Measurements from ENCODE around the gene TIAM2. TPM values are rescaled to one million over a fixed set of nuclear protein-coding genes. Genes with fewer than 3 reads are reported as not detected.

Gene TIAM2
- total and polyA plus RNA-seq, 9 donors: 9.1 to 15.6 (median 10.3) TPM

DNA sequence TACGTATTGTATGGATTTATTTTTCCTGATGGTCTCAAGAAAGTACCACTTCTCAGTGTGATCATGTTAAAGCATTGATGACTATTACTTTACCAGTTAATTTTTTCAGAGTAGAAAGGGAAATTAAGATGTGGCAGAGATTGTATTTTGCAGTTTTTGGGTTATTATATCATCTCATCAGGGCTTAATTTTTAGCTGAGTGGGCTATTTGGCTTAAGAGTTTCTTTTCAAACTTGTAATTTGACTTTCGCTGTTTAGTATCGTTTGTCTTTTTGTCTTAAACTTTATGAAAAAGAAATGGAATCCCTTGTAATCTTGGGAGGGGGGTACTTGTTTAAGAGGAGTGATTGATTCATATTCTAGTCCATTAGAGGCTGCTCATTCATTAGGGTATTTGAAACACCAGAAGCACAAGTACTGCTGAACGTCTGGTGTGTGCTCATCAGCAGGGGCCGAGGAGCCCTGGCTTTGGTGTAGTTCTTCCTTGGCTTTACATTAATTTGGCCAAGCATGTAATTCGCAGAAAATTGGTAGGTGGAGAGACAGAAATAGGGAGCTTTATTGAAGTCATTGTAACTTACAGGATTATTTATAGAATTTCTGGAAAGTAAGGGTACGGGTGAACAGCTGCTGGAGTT is 112.4 kb downstream of the TIAM2 start:
- H3K27me3 ChIP-seq: no peaks in the 10 kb centered on the region
- intact Hi-C loops (cut with DNase I): no loop called here
- no peak for DNase-seq
- H3K9me3 ChIP-seq: no peaks in the 10 kb centered on the region
- no peaks in the 10 kb centered on the region for H3K4me1 ChIP-seq (ENCODE audit: insufficient read depth)
- TF ChIP-seq POLR2A (IDR thresholded peaks at IDR 0.05) (no peak), EP300 (IDR thresholded peaks at IDR 0.05) (no peak), CTCF (IDR thresholded peaks at IDR 0.05) (no peak)
- WGBS, 3 donors: 83 to 93% (median 92%) methylated on average over 7 of the region's 7 CpGs
- H3K27ac ChIP-seq: no peak overlapping the region
- H3K4me3 ChIP-seq: no peak overlapping the region
- no peaks in the 10 kb centered on the region for H3K36me3 ChIP-seq

DNA sequence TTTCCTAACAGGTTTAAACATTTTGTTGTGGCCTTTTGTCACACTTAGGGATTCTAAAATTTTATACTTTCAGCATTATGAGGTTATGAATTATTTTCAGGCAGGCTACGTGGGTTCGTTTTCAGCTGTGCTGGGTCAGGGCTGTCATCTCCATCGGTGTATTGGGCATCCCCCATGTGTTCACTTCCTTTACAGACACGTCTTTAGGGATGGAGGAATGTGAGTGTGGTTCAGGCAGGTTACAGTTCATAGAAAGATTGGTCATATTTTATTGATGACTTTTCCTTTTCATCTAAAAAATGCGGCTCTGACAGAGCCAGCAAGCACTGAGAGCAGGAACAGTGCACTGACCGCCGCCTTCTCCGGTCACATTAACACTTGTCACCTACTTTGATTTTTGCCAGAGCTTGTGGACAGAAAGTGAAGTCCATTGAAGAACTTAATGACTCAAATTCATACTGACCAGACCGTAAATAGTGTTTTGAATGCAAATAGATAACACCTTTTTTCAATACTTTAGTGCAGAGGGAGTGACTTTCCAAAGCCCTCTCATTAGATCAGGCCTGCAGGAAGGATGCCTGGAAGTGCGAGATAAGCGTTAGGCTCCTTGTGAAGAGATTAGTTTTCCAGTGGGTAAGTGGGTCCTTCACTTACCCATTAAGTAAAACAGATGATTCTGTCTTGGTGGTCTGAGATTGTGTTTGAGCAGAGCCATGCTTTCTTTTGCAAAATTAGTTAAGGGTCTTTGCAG is 113.1 kb downstream of the TIAM2 start:
- intact Hi-C loops (cut with DNase I): no loop called here
- Histone ChIP-seq H3K4me3 (no peak overlapping the region), H3K27ac (no peak overlapping the region), H3K27me3 (no peaks in the 10 kb centered on the region), H3K4me1 (ENCODE audit: insufficient read depth) (no peaks in the 10 kb centered on the region), H3K36me3 (no peaks in the 10 kb centered on the region), H3K9me3 (no peaks in the 10 kb centered on the region)
- no peak for TF ChIP-seq POLR2A (IDR thresholded peaks at IDR 0.05)
- DNase-seq: no peak
- WGBS, 3 donors: 85 to 86% (median 86%) methylated on average over 11 of the region's 11 CpGs

DNA sequence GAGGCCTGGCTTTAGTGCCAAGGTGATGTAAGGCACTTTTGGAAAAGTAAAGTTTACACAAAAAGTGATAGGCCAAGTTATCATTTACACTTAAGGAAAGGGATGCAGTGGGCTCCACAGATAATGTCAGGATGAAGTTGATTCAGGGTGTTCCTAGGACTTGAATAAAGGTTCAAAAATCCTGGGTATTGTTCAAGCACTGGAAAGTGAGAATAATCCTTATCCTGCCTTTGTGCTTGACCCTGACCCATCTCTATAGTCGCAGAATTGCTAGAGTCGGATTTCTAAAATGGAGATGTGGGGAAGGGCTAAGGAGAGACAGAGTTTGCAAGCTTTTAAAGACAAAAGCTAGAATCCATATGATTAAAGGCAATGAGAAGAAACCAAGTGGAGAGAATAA is 115.6 kb downstream of the TIAM2 start:
- Histone ChIP-seq H3K27ac (no peak overlapping the region), H3K27me3 (no peaks in the 10 kb centered on the region), H3K9me3 (no peaks in the 10 kb centered on the region), H3K4me3 (no peak overlapping the region), H3K4me1 (ENCODE audit: insufficient read depth) (no peaks in the 10 kb centered on the region), H3K36me3 (no peaks in the 10 kb centered on the region)
- no peak for DNase-seq
- 90 to 94% (median 93%) methylated on average over 2 of the region's 2 CpGs for WGBS, 3 donors
- TF ChIP-seq EP300 (IDR thresholded peaks at IDR 0.05) (no peak), CTCF (IDR thresholded peaks at IDR 0.05) (no peak), POLR2A (IDR thresholded peaks at IDR 0.05) (no peak)
- intact Hi-C loops (cut with DNase I): no loop called here

GRCh38 chr6:155112757-155113156 is 117.6 kb downstream of the TIAM2 start:
- 81 to 86% (median 84%) methylated on average over 7 of the region's 7 CpGs for WGBS, 3 donors
- intact Hi-C loops (cut with DNase I): no loop called here
- TF ChIP-seq POLR2A (IDR thresholded peaks at IDR 0.05) (no peak), CTCF (IDR thresholded peaks at IDR 0.05) (no peak), EP300 (IDR thresholded peaks at IDR 0.05) (no peak)

More at GRCh38 chr6:155112757-155113156, 117.6 kb downstream of the TIAM2 start:
- Histone ChIP-seq H3K4me3 (no peak overlapping the region), H3K36me3 (no peaks in the 10 kb centered on the region), H3K9me3 (no peaks in the 10 kb centered on the region), H3K27me3 (no peaks in the 10 kb centered on the region), H3K4me1 (ENCODE audit: insufficient read depth) (no peaks in the 10 kb centered on the region), H3K27ac (no peak overlapping the region)
- no peak for DNase-seq

All from ovary (tissue), 9 donors.